Suprapubic skin (tissue), 4 donors: ENCODE data around the gene WDR86.

Experiments
- EP300 ChIP-seq: sonication (generic); formaldehyde crosslinking; IDR thresholded peaks from one replicate; pipeline ENCODE4 v1.6.1; 2017; ENCODE audit warnings: antibody characterized with exemption
- POLR2A ChIP-seq, 2 donors: fragments of 450-650 bp; IDR thresholded peaks; one replicate each; pipeline ENCODE4 v1.6.1; 2017; ENCODE audit warnings: antibody characterized with exemption in 2 of 2, mild to moderate bottlenecking in 2 of 2, moderate library complexity in 2 of 2
- POLR2AphosphoS5 ChIP-seq, 3 donors: sonication (generic); formaldehyde crosslinking; IDR thresholded peaks; one replicate each; pipeline ENCODE4 v1.6.1; 2017; ENCODE audit warnings: antibody characterized with exemption in 3 of 3
- TF ChIP-seq, protein P1 (sequence below), 2 donors: fragments of 200-600 bp in 1 of 2; fragments of 450-650 bp in 1 of 2; sonication (generic) in 1 of 2; IDR thresholded peaks; one replicate each; pipeline ENCODE4 v1.5.1; 2016 to 2019; ENCODE audit warnings: antibody characterized with exemption in 2 of 2, mild to moderate bottlenecking in 1 of 2, moderate library complexity in 1 of 2

DNA sequence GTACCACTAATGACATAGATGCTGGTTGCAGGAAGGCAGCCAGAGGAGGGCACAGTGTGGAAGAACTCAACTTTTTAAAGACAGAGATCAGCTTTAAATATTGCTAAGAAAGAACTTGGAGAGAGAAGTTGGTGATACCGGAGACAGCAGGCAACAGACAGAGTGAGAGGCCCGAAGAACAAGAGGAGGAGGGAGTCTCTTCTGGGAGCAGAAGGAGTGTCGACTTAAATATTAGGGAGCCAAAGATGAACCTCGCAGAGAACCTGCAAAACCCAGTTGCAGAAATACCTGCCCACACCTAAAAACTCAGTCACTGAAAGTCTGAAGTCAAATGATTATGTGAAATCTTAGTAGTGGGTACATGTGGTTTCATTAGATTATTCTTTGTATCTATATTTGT is 3.4 kb upstream of the WDR86 start:
- TF ChIP-seq, protein P1, sequence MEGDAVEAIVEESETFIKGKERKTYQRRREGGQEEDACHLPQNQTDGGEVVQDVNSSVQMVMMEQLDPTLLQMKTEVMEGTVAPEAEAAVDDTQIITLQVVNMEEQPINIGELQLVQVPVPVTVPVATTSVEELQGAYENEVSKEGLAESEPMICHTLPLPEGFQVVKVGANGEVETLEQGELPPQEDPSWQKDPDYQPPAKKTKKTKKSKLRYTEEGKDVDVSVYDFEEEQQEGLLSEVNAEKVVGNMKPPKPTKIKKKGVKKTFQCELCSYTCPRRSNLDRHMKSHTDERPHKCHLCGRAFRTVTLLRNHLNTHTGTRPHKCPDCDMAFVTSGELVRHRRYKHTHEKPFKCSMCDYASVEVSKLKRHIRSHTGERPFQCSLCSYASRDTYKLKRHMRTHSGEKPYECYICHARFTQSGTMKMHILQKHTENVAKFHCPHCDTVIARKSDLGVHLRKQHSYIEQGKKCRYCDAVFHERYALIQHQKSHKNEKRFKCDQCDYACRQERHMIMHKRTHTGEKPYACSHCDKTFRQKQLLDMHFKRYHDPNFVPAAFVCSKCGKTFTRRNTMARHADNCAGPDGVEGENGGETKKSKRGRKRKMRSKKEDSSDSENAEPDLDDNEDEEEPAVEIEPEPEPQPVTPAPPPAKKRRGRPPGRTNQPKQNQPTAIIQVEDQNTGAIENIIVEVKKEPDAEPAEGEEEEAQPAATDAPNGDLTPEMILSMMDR (IDR thresholded peaks at IDR 0.05) = no peak
- TF ChIP-seq POLR2A (IDR thresholded peaks at IDR 0.05) (no peak), EP300 (no peak), POLR2AphosphoS5 (IDR thresholded peaks at IDR 0.05) (no peak)
